IMR-90 (cell line): ENCODE measurements around the gene SELENOM. TPM values are rescaled to one million over a fixed set of nuclear protein-coding genes. Genes with fewer than 3 reads are reported as not detected.

Experiments used
- ATAC-seq: fragments of 200-7000 bp; cut with Tn5 transposase; 2 replicates; pipeline ENCODE4 v1.9.1; 2020; ENCODE audit warnings: low read depth, mild to moderate bottlenecking, moderate library complexity
- BruUV-seq: library from RNA; stranded (reverse); fragments of 400-500 nt; replicated peaks from 2 replicates; lab custom pipeline; 2021; lab: Mats Ljungman, UMichigan
- CTCF ChIA-PET: fragments of 300-600 bp; formaldehyde crosslinking; extraction: SDS; loops from one replicate; lab custom pipeline; 2021; ENCODE audit warnings: antibody characterized with exemption; lab: Yijun Ruan, JAX
- POLR2A ChIA-PET: fragments of 300-600 bp; sonication (Branson Sonifier 250); formaldehyde crosslinking; loops from one replicate; lab custom pipeline; 2022; ENCODE audit warnings: antibody characterized with exemption; ENCODE audit not compliant: unreplicated experiment; lab: Charles Lee
- DNase-seq: peaks from one replicate; pipeline ENCODE4 v3.0.0; 2013
- H2AFZ ChIP-seq: replicated peaks from 2 replicates; pipeline ENCODE3; 2013; ENCODE audit warnings: low read length, mild to moderate bottlenecking; ENCODE audit not compliant: poor library complexity
- H2AK5ac ChIP-seq: 2 replicates; pipeline ENCODE4 v1.6.1; 2013; ENCODE audit warnings: low read depth, low read length, inconsistent platforms
- H2AK9ac ChIP-seq: replicated peaks from 2 replicates; pipeline ENCODE3; 2013; ENCODE audit warnings: mild to moderate bottlenecking, low read depth, low read length, moderate library complexity; ENCODE audit not compliant: poor library complexity
- H2BK120ac ChIP-seq: 2 replicates; pipeline ENCODE4 v1.6.1; 2013; ENCODE audit warnings: low read depth, low read length, inconsistent platforms
- H2BK15ac ChIP-seq: 3 replicates; pipeline ENCODE4 v1.6.1; 2013; ENCODE audit warnings: low read depth, low read length, inconsistent platforms
- H2BK20ac ChIP-seq: 2 replicates; pipeline ENCODE4 v1.6.1; 2013; ENCODE audit warnings: low read depth, mild to moderate bottlenecking, inconsistent platforms, low read length, moderate library complexity
- H2BK5ac ChIP-seq: 2 replicates; pipeline ENCODE4 v1.6.1; 2013; ENCODE audit warnings: mild to moderate bottlenecking, low read depth, low read length, inconsistent platforms; ENCODE audit not compliant: poor library complexity, severe bottlenecking
- H3K14ac ChIP-seq: replicated peaks from 2 replicates; pipeline ENCODE4 v1.6.1; 2013; ENCODE audit warnings: low read depth, low read length, inconsistent platforms
- H3K18ac ChIP-seq: 2 replicates; pipeline ENCODE4 v1.6.1; 2013; ENCODE audit warnings: low read depth, low read length, control low read depth
- H3K23ac ChIP-seq: 2 replicates; pipeline ENCODE4 v1.6.1; 2013; ENCODE audit warnings: low read depth, low read length, inconsistent platforms
- H3K27ac ChIP-seq: 2 replicates; pipeline ENCODE4 v1.5.1; 2013; ENCODE audit warnings: mild to moderate bottlenecking, control low read depth, low read length; ENCODE audit not compliant: insufficient read depth
- H3K27me3 ChIP-seq: 2 replicates; pipeline ENCODE4 v1.6.1; 2013; ENCODE audit warnings: low read length; ENCODE audit not compliant: control insufficient read depth, insufficient read depth
- H3K36me3 ChIP-seq: 2 replicates; pipeline ENCODE4 v1.6.1; 2013; ENCODE audit warnings: low read length, mixed read lengths; ENCODE audit not compliant: control insufficient read depth, insufficient read depth
- H3K4ac ChIP-seq: 2 replicates; pipeline ENCODE4 v1.6.1; 2013; ENCODE audit warnings: low read depth, low read length, inconsistent platforms
- H3K4me1 ChIP-seq: 2 replicates; pipeline ENCODE4 v1.6.1; 2013; ENCODE audit warnings: low read length, mixed read lengths; ENCODE audit not compliant: control insufficient read depth, insufficient read depth
- H3K4me2 ChIP-seq: 2 replicates; pipeline ENCODE4 v1.6.1; 2013; ENCODE audit warnings: low read depth, mild to moderate bottlenecking, control low read depth, low read length, moderate library complexity
- H3K4me3 ChIP-seq: 2 replicates; pipeline ENCODE4 v1.5.1; 2013; ENCODE audit warnings: low read depth, mild to moderate bottlenecking, control low read depth, low read length, moderate library complexity; ENCODE audit not compliant: insufficient read depth
- H3K56ac ChIP-seq: 2 replicates; pipeline ENCODE4 v1.6.1; 2013; ENCODE audit warnings: low read length, inconsistent platforms; ENCODE audit not compliant: insufficient read depth; ENCODE audit errors: extremely low read depth
- H3K79me1 ChIP-seq, 2 experiments: 2 replicates each; pipeline ENCODE4 v1.6.1; 2013; ENCODE audit warnings: low read length in 2 of 2, inconsistent platforms in 1 of 2, low read depth in 1 of 2
- H3K9ac ChIP-seq: 2 replicates; pipeline ENCODE4 v1.6.1; 2013; ENCODE audit warnings: low read depth, low read length, control low read depth
- H3K9me1 ChIP-seq: 2 replicates; pipeline ENCODE4 v1.6.1; 2013; ENCODE audit warnings: low read length, inconsistent platforms; ENCODE audit not compliant: insufficient read depth
- H3K9me3 ChIP-seq: 2 replicates; pipeline ENCODE4 v1.6.1; 2013; ENCODE audit warnings: low read length; ENCODE audit not compliant: control insufficient read depth, insufficient read depth
- H4K20me1 ChIP-seq: 2 replicates; pipeline ENCODE4 v1.6.1; 2013; ENCODE audit warnings: low read length, inconsistent platforms; ENCODE audit not compliant: insufficient read depth
- H4K5ac ChIP-seq: 2 replicates; pipeline ENCODE4 v1.6.1; 2013; ENCODE audit warnings: mild to moderate bottlenecking, low read depth, low read length, control low read depth
- H4K8ac ChIP-seq, 2 experiments: 2 replicates each; pipeline ENCODE4 v1.6.1; 2013; ENCODE audit warnings: low read depth in 2 of 2, low read length in 2 of 2, control low read depth in 1 of 2, inconsistent platforms in 1 of 2
- H4K91ac ChIP-seq: 2 replicates; pipeline ENCODE4 v1.6.1; 2013; ENCODE audit warnings: low read depth, low read length, inconsistent platforms; ENCODE audit not compliant: insufficient read depth
- BHLHE40 ChIP-seq: fragments of 150-350 bp; IDR thresholded peaks from 2 replicates; pipeline ENCODE4 v1.6.1; 2016; ENCODE audit warnings: mild to moderate bottlenecking, low read depth, low read length
- CEBPB ChIP-seq: IDR thresholded peaks from 2 replicates; pipeline ENCODE4 v1.6.1; 2012; ENCODE audit warnings: low read depth, low read length, improper control_type of control experiment
- CHD1 ChIP-seq: IDR thresholded peaks from 2 replicates; pipeline ENCODE4 v1.6.1; 2012; ENCODE audit warnings: low read depth, low read length, improper control_type of control experiment
- CTCF ChIP-seq: conservative IDR thresholded peaks from 2 replicates; pipeline ENCODE4 v1.5.1; 2012; ENCODE audit warnings: mild to moderate bottlenecking, low read depth, low read length, improper control_type of control experiment
- ELK1 ChIP-seq: fragments of 150-350 bp; IDR thresholded peaks from 2 replicates; pipeline ENCODE4 v1.6.1; 2016; ENCODE audit warnings: low read depth, mild to moderate bottlenecking, low read length, moderate library complexity, borderline replicate concordance
- FOS ChIP-seq: fragments of 150-350 bp; IDR thresholded peaks from 2 replicates; pipeline ENCODE4 v1.6.1; 2016; ENCODE audit warnings: low read depth, low read length
- MAFK ChIP-seq: IDR thresholded peaks from 2 replicates; pipeline ENCODE4 v1.6.1; 2012; ENCODE audit warnings: low read depth, low read length, improper control_type of control experiment
- MAZ ChIP-seq: IDR thresholded peaks from 2 replicates; pipeline ENCODE4 v1.6.1; 2012; ENCODE audit warnings: low read depth, mild to moderate bottlenecking, low read length, improper control_type of control experiment, moderate library complexity, borderline replicate concordance
- MXI1 ChIP-seq: IDR thresholded peaks from 2 replicates; pipeline ENCODE4 v1.6.1; 2012; ENCODE audit warnings: low read depth, mild to moderate bottlenecking, low read length, moderate library complexity, borderline replicate concordance
- NFE2L2 ChIP-seq: fragments of 150-350 bp; IDR thresholded peaks from 2 replicates; pipeline ENCODE4 v1.6.1; 2016; ENCODE audit warnings: low read depth, mild to moderate bottlenecking, low read length
- POLR2A ChIP-seq: IDR thresholded peaks from 2 replicates; pipeline ENCODE4 v1.6.1; 2012; ENCODE audit warnings: mild to moderate bottlenecking, low read depth, low read length
- RAD21 ChIP-seq: IDR thresholded peaks from 2 replicates; pipeline ENCODE4 v1.6.1; 2012; ENCODE audit warnings: low read length, improper control_type of control experiment
- RCOR1 ChIP-seq: IDR thresholded peaks from 2 replicates; pipeline ENCODE4 v1.6.1; 2012; ENCODE audit warnings: mild to moderate bottlenecking, low read length, improper control_type of control experiment; ENCODE audit not compliant: insufficient replicate concordance
- RFX5 ChIP-seq: IDR thresholded peaks from 2 replicates; pipeline ENCODE4 v1.8.0; 2012; ENCODE audit warnings: low read depth, mild to moderate bottlenecking, low read length, moderate library complexity
- SMC3 ChIP-seq: fragments of 150-350 bp; IDR thresholded peaks from 2 replicates; pipeline ENCODE4 v1.6.1; 2016; ENCODE audit warnings: low read depth, mild to moderate bottlenecking, antibody characterized with exemption, low read length, moderate library complexity
- USF2 ChIP-seq: fragments of 150-350 bp; IDR thresholded peaks from 2 replicates; pipeline ENCODE4 v1.6.1; 2017; ENCODE audit warnings: mild to moderate bottlenecking, antibody characterized with exemption, low read length, low read depth
- WGBS, 2 experiments: methylation state at CpG; one replicate each; pipeline versions ENCODE4 v1.1.5 to v1.1.7; 2013; ENCODE audit warnings: missing lambda C conversion rate in 2 of 2; ENCODE audit not compliant: insufficient read length in 1 of 2; ENCODE audit errors: extremely low coverage in 2 of 2; 5-methylcytosine and 5-hydroxymethylcytosine counted together
- dilution Hi-C: fragments of 300-500 bp; cut with HindIII; formaldehyde crosslinking; loops from one replicate; pipeline ENCODE4 v1.14.3; 2018; ENCODE audit warnings: low sequenced_read_pairs; ENCODE audit not compliant: unreplicated experiment
- in situ Hi-C: fragments of 300-500 bp; cut with MboI; formaldehyde crosslinking; loops from 3 replicates; pipeline ENCODE4 v1.14.3; 2019; ENCODE audit warnings: low sequenced_read_pairs, inconsistent platforms, mixed read lengths
- intact Hi-C: fragments of 100-400 bp; cut with micrococcal nuclease; formaldehyde crosslinking; loops from 2 replicates; pipeline ENCODE4 v1.10.0; 2022
- polyA plus RNA-seq, 3 experiments: library from polyadenylated mRNA; depleted of rRNA; stranded (reverse); fragments of >200 nt; gene quantifications; 2 replicates each; pipeline ENCODE4 v1.2.3, GENCODE V29; 2012; ENCODE audit warnings: low replicate concordance in 1 of 3
- total RNA-seq: library from RNA; depleted of rRNA; stranded (reverse); fragments of >200 nt; gene quantifications from 2 replicates; pipeline ENCODE4 v1.2.3, GENCODE V29; 2012

The SELENOM gene
- total and polyA plus RNA-seq, 2 of the 4 experiments (the other 2 are of a cell fraction): 46.2 to 270 TPM

- no peak overlapping the region for H3K9ac ChIP-seq
- no peak overlapping the region for H4K8ac ChIP-seq
- H4K5ac ChIP-seq: no peak overlapping the region
- H3K9me1 ChIP-seq: no peaks in the 10 kb centered on the region; the same call in 1 of the 2 replicates
- H2AK9ac ChIP-seq: no peak overlapping the region
- H2BK20ac ChIP-seq: no peak overlapping the region
- CTCF ChIA-PET: no interaction called here
- H3K79me1 ChIP-seq: peaks cover 0 to 4% of the 10 kb centered on the region in 2 experiments; a peak in 1 of 4 replicates
- in situ Hi-C loops (no loop called here), intact Hi-C loops (no loop called here), dilution Hi-C loops (no loop called here)
- no peaks in the 10 kb centered on the region for H3K36me3 ChIP-seq
- H3K27ac ChIP-seq: no peak overlapping the region
- H3K4me3 ChIP-seq: no peak overlapping the region
- no peak overlapping the region for H3K56ac ChIP-seq
- DNase-seq: no peak
- no peak overlapping the region for H4K91ac ChIP-seq
- no peak overlapping the region for H2BK5ac ChIP-seq
- no CpG with 5 or more reads among the region's 5 CpGs for WGBS, 2 experiments
- POLR2A ChIA-PET: interaction anchor here (0.5 kb wide), 1 partner anchor 710 kb away, joined by 3 read pairs; no protein-coding TSS in a partner anchor
- no peak overlapping the region for H3K4ac ChIP-seq
- no peak for ATAC-seq
- no peak overlapping the region for H3K4me2 ChIP-seq
- no peak overlapping the region for H3K14ac ChIP-seq
- H3K9me3 ChIP-seq: no peaks in the 10 kb centered on the region
- H2BK120ac ChIP-seq: no peak overlapping the region
- no peak overlapping the region for H3K18ac ChIP-seq
- no peaks in the 10 kb centered on the region for H3K27me3 ChIP-seq
- no peak overlapping the region for H2BK15ac ChIP-seq
- TF ChIP-seq MAZ (no peak), NFE2L2 (no peak), RAD21 (no peak), SMC3 (no peak), CTCF (no peak), FOS (no peak), ELK1 (no peak), RFX5 (no peak), RCOR1 (no peak), CEBPB (no peak), POLR2A (no peak), BHLHE40 (no peak), MAFK (no peak), USF2 (no peak), MXI1 (no peak), CHD1 (no peak)
- peaks cover 5% of the 10 kb centered on the region for H3K4me1 ChIP-seq
- no peaks in the 10 kb centered on the region for H4K20me1 ChIP-seq
- H3K23ac ChIP-seq: no peak overlapping the region
- no peak overlapping the region for H2AK5ac ChIP-seq
- H2AFZ ChIP-seq: no peak overlapping the region
- BruUV-seq: no TSS peak
These were observed 12.9 kb upstream of the SELENOM start for GRCh38 chr22:31120230-31120629.
